HepG2 (cell line): ENCODE measurements around the gene LZTS2. TPM values are rescaled to one million over a fixed set of nuclear protein-coding genes. Genes with fewer than 3 reads are reported as not detected.
A peak's percentile ranks its signal among the peaks of the same experiment; 100 is the strongest.

Experiments used
- AHR ChIP-seq: IDR thresholded peaks from 2 replicates; pipeline ENCODE4 v1.6.1; 2018; ENCODE audit warnings: missing genetic modification reagents, missing compliant biosample characterization
- ARID4A ChIP-seq: sonication (generic); formaldehyde crosslinking; IDR thresholded peaks from 2 replicates; pipeline ENCODE4 v1.5.0; 2020; ENCODE audit warnings: mild to moderate bottlenecking, missing genetic modification reagents, borderline replicate concordance
- JUND ChIP-seq: sonication (generic); formaldehyde crosslinking; IDR thresholded peaks from 2 replicates; pipeline ENCODE4 v1.8.0; 2022; ENCODE audit warnings: mild to moderate bottlenecking, missing genetic modification reagents
- LRRFIP1 ChIP-seq: sonication (generic); formaldehyde crosslinking; conservative IDR thresholded peaks from 2 replicates; pipeline ENCODE4 v1.4.0; 2020; ENCODE audit warnings: missing genetic modification reagents
- REPIN1 ChIP-seq: sonication (generic); formaldehyde crosslinking; IDR thresholded peaks from 2 replicates; pipeline ENCODE4 v1.8.0; 2022; ENCODE audit warnings: missing genetic modification reagents, low read depth, mild to moderate bottlenecking, borderline replicate concordance
- REST ChIP-seq, 2 experiments: IDR thresholded peaks; 2 replicates each; pipeline ENCODE4 v1.6.1; 2011 to 2012; ENCODE audit warnings: low read length in 2 of 2, borderline replicate concordance in 1 of 2, low read depth in 1 of 2, mild to moderate bottlenecking in 1 of 2, moderate library complexity in 1 of 2
- RFXAP ChIP-seq: sonication (generic); formaldehyde crosslinking; IDR thresholded peaks from 2 replicates; pipeline ENCODE4 v1.4.0; 2020; ENCODE audit warnings: missing genetic modification reagents, borderline replicate concordance
- RORA ChIP-seq: sonication (generic); formaldehyde crosslinking; IDR thresholded peaks from 2 replicates; pipeline ENCODE4 v1.5.0; 2020; ENCODE audit warnings: mild to moderate bottlenecking, missing genetic modification reagents, moderate library complexity
- SOX6 ChIP-seq, 2 experiments: fragments of 450-650 bp in 1 of 2; sonication (generic) in 1 of 2; formaldehyde crosslinking in 1 of 2; IDR thresholded peaks; 2 replicates each; pipeline versions ENCODE4 v1.4.0 to v1.6.1; 2017 to 2020; ENCODE audit warnings: antibody characterized with exemption in 1 of 2, mild to moderate bottlenecking in 1 of 2, missing genetic modification reagents in 1 of 2
- SRF ChIP-seq: IDR thresholded peaks from 2 replicates; pipeline ENCODE4 v1.6.1; 2011; ENCODE audit warnings: mild to moderate bottlenecking, low read depth, low read length, moderate library complexity
- STAG1 ChIP-seq: sonication (generic); formaldehyde crosslinking; IDR thresholded peaks from 2 replicates; pipeline ENCODE4 v1.4.0; 2020; ENCODE audit warnings: missing genetic modification reagents
- ZBTB3 ChIP-seq: sonication (generic); formaldehyde crosslinking; IDR thresholded peaks from 2 replicates; pipeline ENCODE4 v1.4.0; 2020; ENCODE audit warnings: low read depth, mild to moderate bottlenecking, moderate library complexity, missing genetic modification reagents, borderline replicate concordance
- ZNF780A ChIP-seq: sonication (generic); formaldehyde crosslinking; IDR thresholded peaks from 2 replicates; pipeline ENCODE4 v1.8.0; 2022; ENCODE audit warnings: mild to moderate bottlenecking, missing genetic modification reagents, moderate library complexity
- polyA plus RNA-seq, 8 experiments: library from polyadenylated mRNA; depleted of rRNA in 3 of 8; stranded (reverse) in 7 of 8; unstranded in 1 of 8; fragments of >200 nt; fragmentation: Illumina TruSeq in 4 of 8; extraction: Trizol in 4 of 8; gene quantifications; 2 replicates each; pipeline versions ENCODE4 v1.2.1 to v1.2.3, GENCODE V29; 2011 to 2016; ENCODE audit warnings: low read depth in 4 of 8, missing spikeins in 1 of 8, mixed read lengths in 1 of 8; ENCODE audit not compliant: insufficient read depth in 1 of 8
- total RNA-seq, 5 experiments: library from RNA; depleted of rRNA; stranded (reverse); fragments of >200 nt; fragmentation: Illumina TruSeq; extraction: Trizol; gene quantifications; 2 replicates each; pipeline ENCODE4 v1.2.3, GENCODE V29; 2016; ENCODE audit warnings: low read depth in 1 of 5
- TF ChIP-seq, protein P1 (sequence below): sonication (generic); formaldehyde crosslinking; IDR thresholded peaks from 2 replicates; pipeline ENCODE4 v1.4.0; 2020; ENCODE audit warnings: missing genetic modification reagents, mild to moderate bottlenecking, borderline replicate concordance

Gene LZTS2
- total and polyA plus RNA-seq, 2 of the 13 experiments (the other 11 are each of a cell fraction or from before 2014, with no cell fraction given) = 43.6 to 65.6 TPM

DNA sequence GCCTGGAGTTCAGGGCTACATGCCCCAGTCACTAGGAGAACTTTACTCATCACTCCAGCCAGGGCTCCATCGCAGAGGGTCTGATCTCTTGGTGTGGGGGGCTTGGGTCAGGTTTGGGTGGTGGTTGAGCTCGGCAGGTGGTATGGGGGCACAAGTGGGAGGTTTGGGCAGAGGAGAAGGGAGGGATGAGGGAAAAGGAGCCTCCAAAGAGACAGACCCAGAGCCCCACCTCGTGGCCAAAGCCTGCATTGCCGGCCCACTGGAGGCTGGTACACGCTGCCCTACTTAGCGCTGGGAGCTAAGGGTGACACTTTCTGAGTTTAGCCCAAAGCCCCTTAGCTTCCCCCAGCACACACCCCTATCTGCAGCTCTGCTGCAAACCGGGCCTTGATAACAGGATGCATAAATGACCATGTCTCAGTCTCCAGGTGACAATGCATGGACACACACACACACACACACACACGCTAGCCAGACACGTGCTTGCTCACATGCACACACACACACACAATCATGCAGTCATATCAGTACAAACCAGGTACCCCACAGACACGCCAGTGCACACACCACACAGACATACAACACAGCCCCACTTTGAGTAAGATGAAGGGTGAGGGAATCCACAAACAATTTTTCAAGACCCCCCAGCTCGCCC, 14.7 kb downstream of the LZTS2 start (continued):
- TF ChIP-seq ARID4A (CRISPR knock-in tag) (peak; percentile 37; the same call in 1 of the 2 replicates), REPIN1 (no peak), SRF (no peak), STAG1 (CRISPR knock-in tag) (peak; percentile 89), REST (IDR thresholded peaks at IDR 0.05; ENCODE audit: borderline replicate concordance in 1 of 2, low read depth in 1 of 2, low read length in 2 of 2) (no peak), LRRFIP1 (CRISPR knock-in tag) (no peak), RORA (CRISPR knock-in tag) (no peak), AHR (CRISPR knock-in tag) (0 out of 2 replicates have a peak, but pooled peaks have one; percentile 23), RFXAP (CRISPR knock-in tag) (0 out of 2 replicates have a peak, but pooled peaks have one; percentile 31), ZBTB3 (no peak), SOX6 (IDR thresholded peaks at IDR 0.05) (no peak), SOX6 (CRISPR knock-in tag; IDR thresholded peaks at IDR 0.05) (0 out of 2 replicates have a peak, but pooled peaks have one; percentile 16), ZNF780A (CRISPR knock-in tag) (no peak), JUND (CRISPR knock-in tag) (no peak)
- TF ChIP-seq, protein P1, sequence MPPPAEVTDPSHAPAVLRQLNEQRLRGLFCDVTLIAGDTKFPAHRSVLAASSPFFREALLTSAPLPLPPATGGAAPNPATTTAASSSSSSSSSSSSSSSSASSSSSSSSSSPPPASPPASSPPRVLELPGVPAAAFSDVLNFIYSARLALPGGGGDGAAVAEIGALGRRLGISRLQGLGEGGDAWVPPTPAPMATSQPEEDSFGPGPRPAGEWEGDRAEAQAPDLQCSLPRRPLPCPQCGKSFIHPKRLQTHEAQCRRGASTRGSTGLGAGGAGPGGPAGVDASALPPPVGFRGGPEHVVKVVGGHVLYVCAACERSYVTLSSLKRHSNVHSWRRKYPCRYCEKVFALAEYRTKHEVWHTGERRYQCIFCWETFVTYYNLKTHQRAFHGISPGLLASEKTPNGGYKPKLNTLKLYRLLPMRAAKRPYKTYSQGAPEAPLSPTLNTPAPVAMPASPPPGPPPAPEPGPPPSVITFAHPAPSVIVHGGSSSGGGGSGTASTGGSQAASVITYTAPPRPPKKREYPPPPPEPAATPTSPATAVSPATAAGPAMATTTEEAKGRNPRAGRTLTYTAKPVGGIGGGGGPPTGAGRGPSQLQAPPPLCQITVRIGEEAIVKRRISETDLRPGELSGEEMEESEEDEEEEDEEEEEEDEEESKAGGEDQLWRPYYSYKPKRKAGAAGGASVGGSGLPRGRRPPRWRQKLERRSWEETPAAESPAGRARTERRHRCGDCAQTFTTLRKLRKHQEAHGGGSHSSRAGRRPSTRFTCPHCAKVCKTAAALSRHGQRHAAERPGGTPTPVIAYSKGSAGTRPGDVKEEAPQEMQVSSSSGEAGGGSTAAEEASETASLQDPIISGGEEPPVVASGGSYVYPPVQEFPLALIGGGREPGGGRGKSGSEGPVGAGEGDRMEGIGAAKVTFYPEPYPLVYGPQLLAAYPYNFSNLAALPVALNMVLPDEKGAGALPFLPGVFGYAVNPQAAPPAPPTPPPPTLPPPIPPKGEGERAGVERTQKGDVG (CRISPR knock-in tag) = no peak
